T-helper 1 cell treated with Interleukin-12 subunit alpha and Interleukin-12 subunit beta and Interleukin-4 antibody, amounts not matched to agents 30 μg/mL and 1 μg/mL, for 36 hours (primary cell): ENCODE data around the gene SLC43A1.
"Not testable (repeated sequence)": the region's sequence is repeated elsewhere in the genome, so short reads cannot be mapped to it uniquely, and the experiment has no call there.

ENCODE experiments used
- H3K27ac Mint-ChIP-seq: one replicate; pipeline ENCODE4 v1.8.0; 2021; ENCODE audit warnings: mild to moderate bottlenecking, mixed read lengths
- H3K27me3 Mint-ChIP-seq: one replicate; pipeline ENCODE4 v1.8.0; 2021; ENCODE audit warnings: low read depth, mixed read lengths
- H3K36me3 Mint-ChIP-seq: one replicate; pipeline ENCODE4 v1.8.0; 2021; ENCODE audit warnings: low read depth, mixed read lengths
- H3K4me1 Mint-ChIP-seq: one replicate; pipeline ENCODE4 v1.8.0; 2021; ENCODE audit warnings: low read depth, mixed read lengths
- H3K4me3 Mint-ChIP-seq: one replicate; pipeline ENCODE4 v1.8.0; 2021; ENCODE audit warnings: mild to moderate bottlenecking, moderate library complexity, mixed read lengths
- H3K9me3 Mint-ChIP-seq: one replicate; pipeline ENCODE4 v1.8.0; 2021; ENCODE audit warnings: mixed read lengths

SLC43A1 gene

GRCh38 chr11:57541169-57541568 is 25.7 kb upstream of the SLC43A1 start:
- Mint-ChIP-seq H3K27me3 (no peaks in the 10 kb centered on the region), H3K36me3 (peaks cover 20% of the 10 kb centered on the region), H3K9me3 (no peaks in the 10 kb centered on the region), H3K27ac (no peak overlapping the region), H3K4me3 (no peak overlapping the region), H3K4me1 (no peaks in the 10 kb centered on the region)

- no peaks in the 10 kb centered on the region for H3K27me3 Mint-ChIP-seq
- H3K4me3 Mint-ChIP-seq = no peak overlapping the region
- H3K27ac Mint-ChIP-seq = no peak overlapping the region
- H3K4me1 Mint-ChIP-seq = no peaks in the 10 kb centered on the region
- H3K36me3 Mint-ChIP-seq = peaks cover 20% of the 10 kb centered on the region
- no peaks in the 10 kb centered on the region for H3K9me3 Mint-ChIP-seq
Observed at GRCh38 chr11:57539342-57539741, 23.8 kb upstream of the SLC43A1 start.

GRCh38 chr11:57536947-57537619 is 21.6 kb upstream of the SLC43A1 start, which contains the start of gene SMTNL1:
Gene SMTNL1, plus strand, starts transcription at chr11:57537595. Its CDS starts 5,048 bp downstream, at chr11:57542643.
- H3K36me3 Mint-ChIP-seq = peaks cover 17% of the 10 kb centered on the region
- H3K27ac Mint-ChIP-seq = no peak within 1 kb of the TSS
- H3K4me1 Mint-ChIP-seq = peaks cover under 1% of the 10 kb centered on the region
- H3K9me3 Mint-ChIP-seq = no peaks in the 10 kb centered on the region
- no peak within 1 kb of the TSS for H3K4me3 Mint-ChIP-seq
- no peaks in the 10 kb centered on the region for H3K27me3 Mint-ChIP-seq

GRCh38 chr11:57534449-57534848 is 18.9 kb upstream of the SLC43A1 start:
- H3K27me3 Mint-ChIP-seq, H3K9me3 Mint-ChIP-seq, H3K4me3 Mint-ChIP-seq, H3K27ac Mint-ChIP-seq: not testable (repeated sequence)
- Mint-ChIP-seq H3K36me3 (peaks cover 17% of the 10 kb centered on the region), H3K4me1 (peaks cover 19% of the 10 kb centered on the region)

- H3K27me3 Mint-ChIP-seq = no peaks in the 10 kb centered on the region
- no peaks in the 10 kb centered on the region for H3K9me3 Mint-ChIP-seq
- peak within 1 kb of the TSS; percentile 92 for H3K4me3 Mint-ChIP-seq
- H3K36me3 Mint-ChIP-seq = peaks cover 12% of the 10 kb centered on the region
- H3K27ac Mint-ChIP-seq = peak within 1 kb of the TSS; percentile 89
- peaks cover 35% of the 10 kb centered on the region for H3K4me1 Mint-ChIP-seq
Observed at GRCh38 chr11:57530596-57531507, 15.3 kb upstream of the SLC43A1 start, which contains the start of gene TIMM10. Gene TIMM10, minus strand, starts transcription at chr11:57530754. Its CDS starts 565 bp downstream, at chr11:57530189.

- no peaks in the 10 kb centered on the region for H3K27me3 Mint-ChIP-seq
- peak overlapping the region; percentile 92 for H3K4me3 Mint-ChIP-seq
- peaks cover 12% of the 10 kb centered on the region for H3K36me3 Mint-ChIP-seq
- peak overlapping the region; percentile 89 for H3K27ac Mint-ChIP-seq
- H3K9me3 Mint-ChIP-seq = no peaks in the 10 kb centered on the region
- peaks cover 35% of the 10 kb centered on the region for H3K4me1 Mint-ChIP-seq
Observed at GRCh38 chr11:57530215-57530595, 14.7 kb upstream of the SLC43A1 start.

GRCh38 chr11:57529012-57529411 is 13.5 kb upstream of the SLC43A1 start:
- Mint-ChIP-seq H3K27ac (no peak overlapping the region), H3K4me3 (no peak overlapping the region), H3K36me3 (peaks cover 17% of the 10 kb centered on the region), H3K9me3 (no peaks in the 10 kb centered on the region), H3K4me1 (peaks cover 35% of the 10 kb centered on the region), H3K27me3 (no peaks in the 10 kb centered on the region)

- no peak overlapping the region for H3K4me3 Mint-ChIP-seq
- H3K36me3 Mint-ChIP-seq = peaks cover 14% of the 10 kb centered on the region
- peak overlapping the region; percentile 43 for H3K27ac Mint-ChIP-seq
- no peaks in the 10 kb centered on the region for H3K9me3 Mint-ChIP-seq
- H3K4me1 Mint-ChIP-seq = peaks cover 35% of the 10 kb centered on the region
- H3K27me3 Mint-ChIP-seq = no peaks in the 10 kb centered on the region
Observed at GRCh38 chr11:57527056-57527631, 11.6 kb upstream of the SLC43A1 start.

- Mint-ChIP-seq H3K27me3 (no peaks in the 10 kb centered on the region), H3K36me3 (peaks cover 10% of the 10 kb centered on the region), H3K4me1 (peaks cover 11% of the 10 kb centered on the region), H3K27ac (no peak overlapping the region), H3K9me3 (no peaks in the 10 kb centered on the region), H3K4me3 (no peak overlapping the region)
Observed at GRCh38 chr11:57523419-57523818, 7.9 kb upstream of the SLC43A1 start.

- H3K9me3 Mint-ChIP-seq = no peaks in the 10 kb centered on the region
- peaks cover 5% of the 10 kb centered on the region for H3K36me3 Mint-ChIP-seq
- H3K27me3 Mint-ChIP-seq = peaks cover 4% of the 10 kb centered on the region
- H3K4me3 Mint-ChIP-seq = no peak overlapping the region
- H3K4me1 Mint-ChIP-seq = peaks cover 1% of the 10 kb centered on the region
- no peak overlapping the region for H3K27ac Mint-ChIP-seq
Observed at GRCh38 chr11:57521116-57521515, 5.6 kb upstream of the SLC43A1 start.

GRCh38 chr11:57516061-57516443 is 550 bp upstream of the SLC43A1 start:
- H3K27ac Mint-ChIP-seq = peak overlapping the region; percentile 83

GRCh38 chr11:57514538-57515331 is 767 bp downstream of the SLC43A1 start:
- H3K4me3 Mint-ChIP-seq = peak overlapping the region; percentile 99
- H3K27ac Mint-ChIP-seq = peak overlapping the region; percentile 81
- H3K4me1 Mint-ChIP-seq = peaks cover 17% of the 10 kb centered on the region
- peaks cover 8% of the 10 kb centered on the region for H3K27me3 Mint-ChIP-seq
- H3K9me3 Mint-ChIP-seq = no peaks in the 10 kb centered on the region
- H3K36me3 Mint-ChIP-seq = no peaks in the 10 kb centered on the region

More at GRCh38 chr11:57516061-57516443, 550 bp upstream of the SLC43A1 start:
- Mint-ChIP-seq H3K27me3 (peaks cover 8% of the 10 kb centered on the region), H3K9me3 (no peaks in the 10 kb centered on the region), H3K4me1 (peaks cover 15% of the 10 kb centered on the region), H3K4me3 (peak overlapping the region; percentile 87), H3K36me3 (no peaks in the 10 kb centered on the region)

- Mint-ChIP-seq H3K27me3 (peaks cover 8% of the 10 kb centered on the region), H3K4me3 (peak overlapping the region; percentile 99), H3K36me3 (no peaks in the 10 kb centered on the region), H3K4me1 (peaks cover 17% of the 10 kb centered on the region), H3K27ac (peak overlapping the region; percentile 59), H3K9me3 (no peaks in the 10 kb centered on the region)
Observed at GRCh38 chr11:57513911-57514537, 1.5 kb downstream of the SLC43A1 start.

- no peaks in the 10 kb centered on the region for H3K36me3 Mint-ChIP-seq
- H3K4me1 Mint-ChIP-seq = peaks cover 17% of the 10 kb centered on the region
- H3K4me3 Mint-ChIP-seq = peak overlapping the region; percentile 66
- peaks cover 8% of the 10 kb centered on the region for H3K27me3 Mint-ChIP-seq
- no peaks in the 10 kb centered on the region for H3K9me3 Mint-ChIP-seq
- H3K27ac Mint-ChIP-seq = no peak overlapping the region
Observed at GRCh38 chr11:57513452-57513795, 2.1 kb downstream of the SLC43A1 start.
